ENCODE measurements around the gene SEC23A. TPM values are rescaled to one million over a fixed set of nuclear protein-coding genes. Genes with fewer than 3 reads are reported as not detected.

Gene SEC23A
- total RNA-seq, 2 experiments from 2014 or later: 68.4 to 82.1 TPM

DNA sequence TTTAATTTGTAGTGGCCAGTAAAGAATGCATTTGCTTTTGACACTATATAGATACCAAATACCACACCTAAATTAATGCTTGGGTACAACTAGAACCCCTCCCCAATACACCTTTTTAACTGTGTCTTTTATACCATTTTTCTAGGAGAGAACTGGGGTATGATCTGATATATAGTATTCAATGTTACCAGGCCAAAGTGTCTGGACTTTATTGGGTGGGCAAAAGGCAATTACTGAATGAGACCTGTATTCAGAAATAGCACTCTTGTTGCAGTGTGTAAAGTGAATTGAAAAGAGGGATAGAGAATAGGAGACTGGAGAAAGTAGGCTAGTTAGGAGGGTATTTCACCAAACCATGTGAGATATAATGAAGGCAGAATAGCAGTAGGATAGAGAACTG is 74.4 kb downstream of the SEC23A start:
- no peak overlapping the region for H3K4me3 Mint-ChIP-seq
- TF ChIP-seq, protein P1, sequence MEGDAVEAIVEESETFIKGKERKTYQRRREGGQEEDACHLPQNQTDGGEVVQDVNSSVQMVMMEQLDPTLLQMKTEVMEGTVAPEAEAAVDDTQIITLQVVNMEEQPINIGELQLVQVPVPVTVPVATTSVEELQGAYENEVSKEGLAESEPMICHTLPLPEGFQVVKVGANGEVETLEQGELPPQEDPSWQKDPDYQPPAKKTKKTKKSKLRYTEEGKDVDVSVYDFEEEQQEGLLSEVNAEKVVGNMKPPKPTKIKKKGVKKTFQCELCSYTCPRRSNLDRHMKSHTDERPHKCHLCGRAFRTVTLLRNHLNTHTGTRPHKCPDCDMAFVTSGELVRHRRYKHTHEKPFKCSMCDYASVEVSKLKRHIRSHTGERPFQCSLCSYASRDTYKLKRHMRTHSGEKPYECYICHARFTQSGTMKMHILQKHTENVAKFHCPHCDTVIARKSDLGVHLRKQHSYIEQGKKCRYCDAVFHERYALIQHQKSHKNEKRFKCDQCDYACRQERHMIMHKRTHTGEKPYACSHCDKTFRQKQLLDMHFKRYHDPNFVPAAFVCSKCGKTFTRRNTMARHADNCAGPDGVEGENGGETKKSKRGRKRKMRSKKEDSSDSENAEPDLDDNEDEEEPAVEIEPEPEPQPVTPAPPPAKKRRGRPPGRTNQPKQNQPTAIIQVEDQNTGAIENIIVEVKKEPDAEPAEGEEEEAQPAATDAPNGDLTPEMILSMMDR (IDR thresholded peaks at IDR 0.05): no peak
- DNase-seq (no peak), ATAC-seq (ENCODE audit: poor library complexity) (no peak)
- H3K9me3 ChIP-seq (ENCODE audit: control insufficient read depth in 1 of 2, insufficient read depth in 1 of 2, low read length in 2 of 2): no peaks in the 10 kb centered on the region
- ChIA-PET POLR2A (no interaction called here), CTCF (no interaction called here)
- H3K27me3 Mint-ChIP-seq: no peaks in the 10 kb centered on the region
- H3K4me1 Mint-ChIP-seq (ENCODE audit: low read depth): peaks cover 5% of the 10 kb centered on the region
- no peaks in the 10 kb centered on the region for H3K27me3 ChIP-seq (ENCODE audit: control insufficient read depth in 1 of 2, insufficient read depth in 2 of 2, low read length in 2 of 2)
- no peaks in the 10 kb centered on the region for H3K9me3 Mint-ChIP-seq
- intact Hi-C loops (cut with DNase I, micrococcal nuclease): no loop called here
- H3K4me3 ChIP-seq (ENCODE audit: low read length): no peak overlapping the region
- peaks cover 5% of the 10 kb centered on the region for H3K4me1 ChIP-seq (ENCODE audit: insufficient read depth, low read length)
- H3K36me3 Mint-ChIP-seq (ENCODE audit: low read depth): peaks cover 48% of the 10 kb centered on the region
- H3K36me3 ChIP-seq (ENCODE audit: insufficient read depth, low read length): peaks cover 34% of the 10 kb centered on the region
- no peak overlapping the region for H3K27ac Mint-ChIP-seq
- no peak overlapping the region for H3K27ac ChIP-seq (ENCODE audit: low read depth in 1 of 2, low read length in 2 of 2)

DNA sequence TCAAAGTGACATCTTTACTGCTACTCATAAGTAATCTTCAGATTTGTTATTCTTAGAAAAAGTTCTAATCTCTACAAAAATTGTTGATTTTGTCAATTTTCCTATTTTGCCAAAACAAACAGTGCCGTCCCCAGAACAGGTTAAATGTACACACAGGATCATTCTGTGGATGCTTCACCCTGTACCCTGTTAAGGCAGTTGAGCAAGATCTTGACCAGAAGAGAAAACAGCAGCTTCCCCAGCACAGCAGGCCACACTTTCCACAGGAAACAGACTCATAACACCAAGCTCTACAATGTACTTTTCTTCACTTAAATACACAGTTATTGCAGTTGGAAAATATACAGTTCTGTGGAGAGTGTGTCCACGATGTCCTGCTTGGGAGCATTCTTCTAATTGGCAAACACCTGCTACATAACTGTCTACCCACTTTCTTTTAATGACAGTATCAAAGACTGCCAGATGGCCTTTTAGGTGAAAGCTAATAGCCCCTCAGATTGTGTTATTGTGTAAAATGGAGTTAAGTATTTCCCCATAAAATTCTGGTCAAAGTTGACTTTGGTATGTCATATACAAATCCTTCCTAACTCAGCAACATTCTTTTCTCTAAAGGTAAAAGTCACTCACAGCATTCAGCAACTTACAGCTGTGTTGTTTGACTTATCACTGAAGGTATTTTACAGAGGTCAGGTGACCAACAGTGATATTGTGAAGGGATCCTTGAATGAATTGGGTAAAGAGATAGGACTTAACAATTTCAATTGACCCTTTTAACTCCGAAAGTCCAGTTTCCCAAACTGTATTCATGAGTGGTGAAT is 77.0 kb downstream of the SEC23A start:
- Histone ChIP-seq H3K9me3 (ENCODE audit: control insufficient read depth in 1 of 2, insufficient read depth in 1 of 2, low read length in 2 of 2) (no peaks in the 10 kb centered on the region), H3K36me3 (ENCODE audit: insufficient read depth, low read length) (peaks cover 14% of the 10 kb centered on the region), H3K4me1 (ENCODE audit: insufficient read depth, low read length) (peaks cover 5% of the 10 kb centered on the region), H3K4me3 (ENCODE audit: low read length) (no peak overlapping the region), H3K27me3 (ENCODE audit: control insufficient read depth in 1 of 2, insufficient read depth in 2 of 2, low read length in 2 of 2) (no peaks in the 10 kb centered on the region), H3K27ac (ENCODE audit: low read depth in 1 of 2, low read length in 2 of 2) (no peak overlapping the region)
- no peaks in the 10 kb centered on the region for H3K27me3 Mint-ChIP-seq
- H3K4me1 Mint-ChIP-seq (ENCODE audit: low read depth): peaks cover 4% of the 10 kb centered on the region
- H3K27ac Mint-ChIP-seq: no peak overlapping the region
- peaks cover 25% of the 10 kb centered on the region for H3K36me3 Mint-ChIP-seq (ENCODE audit: low read depth)
- ChIA-PET POLR2A (no interaction called here), CTCF (interaction anchor here (0.6 kb wide), 1 partner anchor 15 kb away, joined by 4 read pairs; no protein-coding TSS in a partner anchor)
- intact Hi-C loops (cut with DNase I, micrococcal nuclease): no loop called here
- TF ChIP-seq, protein P1 (IDR thresholded peaks at IDR 0.05): no peak
- ATAC-seq (ENCODE audit: poor library complexity): no peak
- no peaks in the 10 kb centered on the region for H3K9me3 Mint-ChIP-seq
- no peak for DNase-seq
- no peak overlapping the region for H3K4me3 Mint-ChIP-seq

DNA sequence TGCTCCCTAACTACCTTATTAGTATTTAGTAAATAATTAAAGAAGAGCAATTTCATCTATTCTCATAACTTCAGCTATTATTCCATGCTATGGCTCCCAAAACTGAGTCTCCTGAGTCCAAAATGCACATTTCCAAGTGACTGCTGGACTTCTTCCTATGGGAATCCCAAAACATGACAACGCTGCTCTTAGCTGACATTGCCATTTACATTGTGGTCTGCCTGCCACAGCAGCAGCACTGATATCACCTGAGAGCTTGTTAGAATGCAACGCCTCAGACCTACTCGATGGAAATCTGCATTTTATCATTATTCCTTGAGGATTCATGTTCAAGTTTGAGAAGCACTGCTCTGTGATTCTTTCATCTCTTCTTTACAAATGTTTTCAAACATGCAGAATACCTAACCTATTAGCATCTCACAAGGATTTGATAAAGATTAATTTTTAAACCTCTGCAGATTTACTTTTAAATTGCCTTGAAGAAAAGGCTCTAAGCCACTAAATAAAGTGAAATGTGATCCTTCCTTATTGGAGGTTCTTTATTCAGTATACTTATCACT is 77.7 kb downstream of the SEC23A start:
- Mint-ChIP-seq H3K9me3 (no peaks in the 10 kb centered on the region), H3K27ac (no peak overlapping the region), H3K36me3 (ENCODE audit: low read depth) (peaks cover 18% of the 10 kb centered on the region), H3K4me3 (no peak overlapping the region), H3K4me1 (ENCODE audit: low read depth) (no peaks in the 10 kb centered on the region), H3K27me3 (no peaks in the 10 kb centered on the region)
- Histone ChIP-seq H3K4me1 (ENCODE audit: insufficient read depth, low read length) (peaks cover under 1% of the 10 kb centered on the region), H3K36me3 (ENCODE audit: insufficient read depth, low read length) (peaks cover 7% of the 10 kb centered on the region), H3K27ac (ENCODE audit: low read depth in 1 of 2, low read length in 2 of 2) (no peak overlapping the region), H3K9me3 (ENCODE audit: control insufficient read depth in 1 of 2, insufficient read depth in 1 of 2, low read length in 2 of 2) (no peaks in the 10 kb centered on the region), H3K4me3 (ENCODE audit: low read length) (no peak overlapping the region), H3K27me3 (ENCODE audit: control insufficient read depth in 1 of 2, insufficient read depth in 2 of 2, low read length in 2 of 2) (no peaks in the 10 kb centered on the region)
- ATAC-seq (ENCODE audit: poor library complexity): no peak
- ChIA-PET CTCF (interaction anchor here (0.6 kb wide), 1 partner anchor 16 kb away, joined by 4 read pairs; no protein-coding TSS in a partner anchor), POLR2A (no interaction called here)
- no peak for DNase-seq
- TF ChIP-seq, protein P1 (IDR thresholded peaks at IDR 0.05): no peak
- intact Hi-C loops (cut with DNase I, micrococcal nuclease): no loop called here

Measured in CD4-positive, alpha-beta T cell (primary cell).